ENCODE data around the gene CHST11. TPM values are rescaled to one million over a fixed set of nuclear protein-coding genes. Genes with fewer than 3 reads are reported as not detected.

CHST11 gene
- total and polyA plus RNA-seq, 9 of the 15 experiments (the other 6 are each of a cell fraction or from before 2014, with no cell fraction given): 2.3 to 38.7 (median 15.0) TPM

GRCh38 chr12:104424955-104425354 is 31.8 kb upstream of the CHST11 start:
- in situ Hi-C loops (cut with MboI) (no loop called here), intact Hi-C loops (cut with micrococcal nuclease) (no loop called here)
- no peaks in the 10 kb centered on the region for H3K9me1 ChIP-seq (ENCODE audit: control insufficient read depth, insufficient read depth, low read length)
- BruUV-seq (replicated peaks): no TSS peak
- H3K36me3 ChIP-seq (ENCODE audit: control insufficient read depth, insufficient read depth, low read length): no peaks in the 10 kb centered on the region
- H3K9me3 ChIP-seq (replicated peaks; ENCODE audit: control insufficient read depth, insufficient read depth, low read depth, low read length): no peaks in the 10 kb centered on the region
- H3K27me3 ChIP-seq (ENCODE audit: control insufficient read depth in 2 of 2, insufficient read depth in 2 of 2, low read length in 2 of 2): peaks cover 3% of the 10 kb centered on the region in 2 experiments; a peak in 2 of 5 replicates
- no peaks in the 10 kb centered on the region for H3K79me2 ChIP-seq (ENCODE audit: control insufficient read depth, insufficient read depth, low read length)
- 5% methylated on average over 1 of the region's 1 CpG for WGBS (ENCODE audit: insufficient coverage, low coverage, missing lambda C conversion rate)
- POLR2A ChIA-PET: interaction anchor here (0.8 to 3.2 kb wide), 2 partner anchors 11 to 13 kb away, joined by 3 to 9 read pairs; no protein-coding TSS in a partner anchor
- H3K27ac ChIP-seq (ENCODE audit: extremely low read depth, low read depth, low read length): no peak overlapping the region
- CTCF ChIA-PET (ENCODE audit: low intra/inter-chr PET ratio): no interaction called here
- 0 out of 5 replicates have a peak, but pooled peaks cover 0 to 4% of the 10 kb centered on the region in 2 experiments for H3K4me1 ChIP-seq (replicated peaks in 1 of 2; ENCODE audit: control insufficient read depth in 2 of 2, insufficient read depth in 2 of 2, low read length in 2 of 2)
- FAIRE-seq (no peak), DNase-seq (ENCODE audit: extremely low read depth in 1 of 4, low spot score in 3 of 4) (no peak), ATAC-seq (no peak)
- no peak overlapping the region for H3K9ac ChIP-seq (ENCODE audit: insufficient read depth in 1 of 2, low read depth in 2 of 2, low read length in 2 of 2)
- H3K4me2 ChIP-seq (ENCODE audit: insufficient read depth, low read length): no peak overlapping the region
- no peaks in the 10 kb centered on the region for H4K20me1 ChIP-seq (replicated peaks; ENCODE audit: control insufficient read depth, insufficient read depth, low read length)
- H3K4me3 ChIP-seq: no peak overlapping the region
- no peak overlapping the region for H2AFZ ChIP-seq (ENCODE audit: low read depth, low read length)
- TF ChIP-seq FOXA1 (IDR thresholded peaks at IDR 0.05; ENCODE audit: borderline replicate concordance) (no peak), CAMTA2 (CRISPR knock-in tag; conservative IDR thresholded peaks at IDR 0.05) (no peak), GATAD2A (IDR thresholded peaks at IDR 0.05) (no peak), SETDB1 (IDR thresholded peaks at IDR 0.05; ENCODE audit: low read length) (no peak), NR1H2 (CRISPR knock-in tag; IDR thresholded peaks at IDR 0.05) (no peak), E2F5 (CRISPR knock-in tag; IDR thresholded peaks at IDR 0.05) (no peak), ATF7 (IDR thresholded peaks at IDR 0.05) (no peak), PHF21A (IDR thresholded peaks at IDR 0.05; ENCODE audit: borderline replicate concordance, low read depth) (no peak), ZNF146 (CRISPR knock-in tag; IDR thresholded peaks at IDR 0.05; ENCODE audit: unreplicated experiment) (no peak), TGIF2 (CRISPR knock-in tag; IDR thresholded peaks at IDR 0.05) (no peak), TSHZ1 (CRISPR knock-in tag; IDR thresholded peaks at IDR 0.05) (no peak), ZNF175 (CRISPR knock-in tag; IDR thresholded peaks at IDR 0.05; ENCODE audit: low read depth) (no peak)
- TF ChIP-seq, protein P1, sequence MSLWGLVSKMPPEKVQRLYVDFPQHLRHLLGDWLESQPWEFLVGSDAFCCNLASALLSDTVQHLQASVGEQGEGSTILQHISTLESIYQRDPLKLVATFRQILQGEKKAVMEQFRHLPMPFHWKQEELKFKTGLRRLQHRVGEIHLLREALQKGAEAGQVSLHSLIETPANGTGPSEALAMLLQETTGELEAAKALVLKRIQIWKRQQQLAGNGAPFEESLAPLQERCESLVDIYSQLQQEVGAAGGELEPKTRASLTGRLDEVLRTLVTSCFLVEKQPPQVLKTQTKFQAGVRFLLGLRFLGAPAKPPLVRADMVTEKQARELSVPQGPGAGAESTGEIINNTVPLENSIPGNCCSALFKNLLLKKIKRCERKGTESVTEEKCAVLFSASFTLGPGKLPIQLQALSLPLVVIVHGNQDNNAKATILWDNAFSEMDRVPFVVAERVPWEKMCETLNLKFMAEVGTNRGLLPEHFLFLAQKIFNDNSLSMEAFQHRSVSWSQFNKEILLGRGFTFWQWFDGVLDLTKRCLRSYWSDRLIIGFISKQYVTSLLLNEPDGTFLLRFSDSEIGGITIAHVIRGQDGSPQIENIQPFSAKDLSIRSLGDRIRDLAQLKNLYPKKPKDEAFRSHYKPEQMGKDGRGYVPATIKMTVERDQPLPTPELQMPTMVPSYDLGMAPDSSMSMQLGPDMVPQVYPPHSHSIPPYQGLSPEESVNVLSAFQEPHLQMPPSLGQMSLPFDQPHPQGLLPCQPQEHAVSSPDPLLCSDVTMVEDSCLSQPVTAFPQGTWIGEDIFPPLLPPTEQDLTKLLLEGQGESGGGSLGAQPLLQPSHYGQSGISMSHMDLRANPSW (CRISPR knock-in tag; IDR thresholded peaks at IDR 0.05): no peak
